Adipocyte (in vitro differentiated cells): ENCODE data around the gene STEAP3.

Experiments
- DNase-seq: peaks from one replicate; pipeline ENCODE4 v3.0.0-alpha.2; 2015; ENCODE audit warnings: low read depth
- H3K27me3 ChIP-seq: replicated peaks from 2 replicates; pipeline ENCODE4 v1.7.0; 2013; ENCODE audit warnings: mild to moderate bottlenecking, low read length, moderate library complexity; ENCODE audit not compliant: control insufficient read depth, insufficient read depth
- H3K36me3 ChIP-seq: 2 replicates; pipeline ENCODE4 v1.7.0; 2013; ENCODE audit warnings: low read length, mild to moderate bottlenecking, moderate library complexity; ENCODE audit not compliant: control insufficient read depth, insufficient read depth, severe bottlenecking
- H3K4me1 ChIP-seq: 2 replicates; pipeline ENCODE4 v1.7.0; 2013; ENCODE audit warnings: mild to moderate bottlenecking, low read length, moderate library complexity; ENCODE audit not compliant: control insufficient read depth, insufficient read depth
- H3K4me3 ChIP-seq: 2 replicates; pipeline ENCODE4 v1.7.0; 2013; ENCODE audit warnings: mild to moderate bottlenecking, low read length, moderate library complexity
- H3K9ac ChIP-seq: 2 replicates; pipeline ENCODE4 v1.7.0; 2013; ENCODE audit warnings: mild to moderate bottlenecking, low read length, moderate library complexity
- H3K9me3 ChIP-seq: 2 replicates; pipeline ENCODE4 v1.7.0; 2013; ENCODE audit warnings: mild to moderate bottlenecking, low read length, moderate library complexity; ENCODE audit not compliant: control insufficient read depth

Gene STEAP3

DNA sequence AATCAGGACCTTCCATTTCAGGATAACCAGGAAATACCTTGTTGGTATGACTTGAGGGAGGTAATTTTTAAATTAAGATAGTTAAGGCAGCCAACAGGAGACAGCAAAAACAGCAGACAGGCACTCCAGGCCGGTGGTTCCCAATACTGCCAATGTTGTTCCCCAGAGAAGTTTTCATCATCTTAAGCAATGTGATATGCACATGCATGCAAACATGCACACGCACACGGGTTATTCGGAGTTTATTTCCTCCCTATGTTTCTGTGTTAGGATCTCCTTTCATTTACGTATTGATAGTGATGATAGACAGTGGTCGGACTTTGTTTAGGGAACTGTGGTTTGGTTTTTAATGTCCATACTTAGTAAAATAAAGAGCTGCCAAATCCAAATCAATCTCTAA, 55.3 kb downstream of the STEAP3 start:
- Histone ChIP-seq H3K9ac (no peak overlapping the region), H3K36me3 (no peaks in the 10 kb centered on the region), H3K9me3 (no peaks in the 10 kb centered on the region), H3K27me3 (no peaks in the 10 kb centered on the region), H3K4me3 (no peak overlapping the region), H3K4me1 (peaks cover 21% of the 10 kb centered on the region)
- no peak for DNase-seq

DNA sequence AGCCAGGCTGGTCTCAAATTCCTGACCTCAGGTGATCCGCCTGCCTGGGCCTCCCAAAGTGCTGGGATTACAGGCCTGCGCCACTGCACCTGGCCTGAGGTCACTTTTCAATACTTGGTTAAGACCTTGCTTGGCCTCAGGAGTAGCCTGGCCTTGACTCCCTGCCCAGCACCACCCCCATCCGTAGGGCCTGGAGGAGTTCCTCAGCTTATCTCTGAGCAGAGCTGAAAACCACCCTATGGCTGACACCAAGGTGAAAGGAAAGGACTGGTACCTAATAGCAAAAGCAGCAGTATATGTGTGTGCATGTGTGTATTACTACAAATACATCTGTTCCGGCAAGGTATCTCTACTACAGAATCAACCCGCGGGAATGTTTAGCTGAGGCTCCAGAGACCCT, 56.0 kb downstream of the STEAP3 start:
- no peak for DNase-seq
- no peaks in the 10 kb centered on the region for H3K36me3 ChIP-seq

DNA sequence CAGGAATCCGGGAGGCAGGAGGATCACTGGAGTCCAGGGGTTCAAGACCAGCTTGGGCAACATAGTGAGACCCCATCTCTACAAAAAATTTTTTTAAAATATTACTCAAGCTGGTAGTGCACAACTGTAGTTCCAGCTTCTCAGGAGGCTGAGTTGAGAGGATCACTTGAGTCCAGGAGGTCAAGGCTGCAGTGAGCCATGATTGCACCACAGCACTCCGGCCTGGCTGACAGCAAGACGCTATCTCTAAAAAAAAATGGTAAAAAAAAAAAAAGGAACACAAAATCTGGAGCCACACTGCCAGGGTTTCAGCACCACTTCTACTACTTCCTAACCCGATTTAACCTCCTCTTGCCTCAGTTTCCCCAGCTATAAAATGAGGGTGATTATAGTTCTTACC, 57.0 kb downstream of the STEAP3 start:
- no peaks in the 10 kb centered on the region for H3K36me3 ChIP-seq
- no peaks in the 10 kb centered on the region for H3K27me3 ChIP-seq
- no peak for DNase-seq

More for the DNA sequence above, 56.0 kb downstream of the STEAP3 start:
- Histone ChIP-seq H3K4me3 (no peak overlapping the region), H3K9me3 (no peaks in the 10 kb centered on the region), H3K4me1 (peaks cover 29% of the 10 kb centered on the region), H3K9ac (no peak overlapping the region), H3K27me3 (no peaks in the 10 kb centered on the region)

DNA sequence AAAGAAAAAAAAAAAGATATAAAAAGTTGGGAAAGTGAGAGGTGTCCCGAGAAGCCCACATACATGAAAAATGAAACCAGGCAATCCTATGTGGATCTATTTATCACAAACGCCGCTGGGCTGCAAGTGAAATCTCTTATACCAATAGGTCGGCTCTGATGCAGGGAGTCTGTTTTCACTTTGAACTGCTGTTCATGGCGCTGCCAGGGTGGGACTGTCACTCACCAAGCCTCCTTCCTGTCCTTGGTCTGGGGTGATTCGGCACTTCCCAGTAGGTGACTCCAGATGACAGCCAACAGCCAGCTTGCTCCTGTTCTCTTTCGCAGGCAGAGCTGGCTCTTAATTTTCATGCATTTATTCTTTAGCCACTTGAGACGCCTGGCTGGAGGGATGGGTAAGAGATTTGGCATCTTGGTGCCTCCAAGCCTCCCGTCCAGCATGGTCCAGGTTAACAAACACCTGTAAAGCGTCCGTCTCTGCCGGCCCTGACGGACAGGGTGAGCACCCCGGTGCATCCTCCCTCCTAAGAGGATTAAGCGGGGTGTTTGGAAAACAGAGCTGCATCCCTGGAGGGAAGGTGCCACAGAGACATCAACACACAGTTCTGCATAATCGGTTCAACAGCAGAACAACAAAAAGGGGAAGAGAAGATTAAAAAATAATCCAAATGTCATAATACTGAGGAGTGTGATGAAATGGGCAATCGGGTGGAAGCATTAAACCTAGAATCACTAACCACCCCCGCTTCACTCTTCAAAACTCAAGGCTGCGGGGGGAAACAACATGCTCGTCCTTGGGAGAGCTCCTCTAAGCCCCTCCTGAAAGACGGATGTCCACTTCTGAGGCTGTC, 58.7 kb downstream of the STEAP3 start:
- DNase-seq = no peak
- no peaks in the 10 kb centered on the region for H3K27me3 ChIP-seq
- no peaks in the 10 kb centered on the region for H3K9me3 ChIP-seq
- H3K36me3 ChIP-seq = no peaks in the 10 kb centered on the region
- H3K4me3 ChIP-seq = no peak overlapping the region
- no peak overlapping the region for H3K9ac ChIP-seq
- peaks cover 30% of the 10 kb centered on the region for H3K4me1 ChIP-seq

More for the DNA sequence above, 57.0 kb downstream of the STEAP3 start:
- Histone ChIP-seq H3K9me3 (no peaks in the 10 kb centered on the region), H3K4me3 (no peak overlapping the region), H3K4me1 (peaks cover 30% of the 10 kb centered on the region), H3K9ac (no peak overlapping the region)

DNA sequence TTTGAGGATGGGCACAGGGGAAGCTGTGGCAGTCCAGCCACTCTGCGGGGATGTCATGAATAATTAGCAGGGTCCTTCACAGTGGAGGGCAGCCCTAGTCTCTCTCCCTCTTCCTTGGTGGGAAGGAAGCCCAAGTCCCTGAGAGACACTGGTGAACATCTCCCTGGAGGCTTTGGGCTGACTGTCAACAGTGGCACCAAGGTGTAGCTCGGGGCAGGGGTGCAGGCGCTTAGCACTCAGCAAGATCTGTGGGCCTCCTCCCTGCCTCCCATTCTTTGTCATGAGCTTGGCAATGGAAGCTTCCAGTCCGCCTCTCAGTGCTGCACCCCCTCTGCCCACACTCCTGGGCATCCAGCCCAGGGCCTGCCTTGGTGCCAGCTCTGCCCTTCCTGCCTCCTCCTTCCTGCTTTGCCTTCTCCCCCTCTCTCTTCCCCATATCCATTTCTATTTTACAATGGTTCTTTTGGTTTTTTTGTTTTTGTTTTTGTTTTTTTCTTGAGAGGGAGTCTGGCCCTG, 59.4 kb downstream of the STEAP3 start:
- no peak overlapping the region for H3K4me3 ChIP-seq

DNA sequence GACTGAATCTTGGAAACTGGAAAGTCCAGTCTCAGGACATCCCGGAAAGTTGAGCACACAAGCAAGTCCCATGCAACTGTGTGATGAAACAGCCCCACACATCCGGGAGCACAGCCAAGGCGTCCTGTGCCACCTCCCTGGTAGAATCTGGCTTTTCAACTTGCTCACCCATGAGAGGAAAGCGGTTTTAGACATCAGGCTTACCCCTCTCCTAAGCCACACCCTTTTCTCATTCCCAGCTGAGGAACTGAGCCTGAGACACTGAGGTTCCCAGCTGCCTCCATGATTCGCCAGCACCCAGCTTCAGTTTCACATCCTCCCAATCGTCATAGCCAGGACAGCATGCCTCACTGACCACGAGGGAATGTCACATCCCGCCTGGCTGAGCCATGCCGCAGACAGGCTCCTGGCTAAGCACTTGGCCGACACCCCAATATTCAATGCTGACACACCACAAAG, 60.3 kb downstream of the STEAP3 start:
- Histone ChIP-seq H3K9me3 (no peaks in the 10 kb centered on the region), H3K27me3 (no peaks in the 10 kb centered on the region), H3K9ac (no peak overlapping the region), H3K4me3 (peak overlapping the region; percentile 28), H3K4me1 (peaks cover 31% of the 10 kb centered on the region), H3K36me3 (no peaks in the 10 kb centered on the region)
- no peak for DNase-seq

More for the DNA sequence above, 59.4 kb downstream of the STEAP3 start:
- Histone ChIP-seq H3K9me3 (no peaks in the 10 kb centered on the region), H3K4me1 (peaks cover 30% of the 10 kb centered on the region), H3K36me3 (no peaks in the 10 kb centered on the region), H3K27me3 (no peaks in the 10 kb centered on the region), H3K9ac (no peak overlapping the region)
- no peak for DNase-seq

DNA sequence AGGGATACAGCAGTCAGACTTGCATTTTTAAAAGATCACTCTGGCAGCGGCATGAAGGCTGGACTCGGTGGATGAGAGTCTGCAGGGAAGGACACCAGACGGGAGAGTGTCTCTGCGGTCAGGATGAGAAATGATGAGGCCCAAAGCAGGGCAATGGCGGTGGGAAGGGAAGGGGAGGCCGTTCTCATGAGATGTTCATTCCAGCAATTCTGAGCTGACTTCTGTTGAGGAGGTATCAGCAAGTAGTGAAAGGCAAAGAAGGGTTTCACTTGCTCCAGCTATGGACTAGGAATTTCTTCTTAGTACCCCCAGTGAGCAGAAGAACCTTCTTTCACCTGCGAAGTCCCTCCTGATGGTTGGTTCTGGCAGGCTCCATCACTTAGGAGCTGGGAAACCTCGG, 63.0 kb downstream of the STEAP3 start:
- no peak for DNase-seq
- H3K4me3 ChIP-seq = no peak overlapping the region

DNA sequence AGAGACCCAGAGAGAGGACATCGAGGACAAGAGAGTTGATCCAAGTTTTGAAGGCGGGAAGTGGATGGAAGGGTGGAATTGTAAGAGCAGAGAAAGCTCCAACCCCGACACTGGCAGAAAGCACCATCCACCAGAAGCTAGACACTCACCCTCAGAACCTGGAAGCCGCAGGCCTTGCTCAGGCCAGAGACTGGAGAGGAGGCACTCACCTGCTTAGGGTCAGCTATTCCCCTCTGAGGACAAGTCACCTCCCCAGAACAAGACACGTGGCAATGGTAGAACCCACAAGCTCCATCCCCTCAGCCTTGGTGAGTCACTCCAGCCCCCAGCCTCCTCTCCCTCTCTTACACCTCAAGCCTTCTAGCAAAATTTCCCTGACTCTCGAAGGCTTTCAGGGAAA, 64.9 kb downstream of the STEAP3 start:
- Histone ChIP-seq H3K9me3 (no peaks in the 10 kb centered on the region), H3K36me3 (no peaks in the 10 kb centered on the region), H3K9ac (no peak overlapping the region), H3K4me1 (peaks cover 29% of the 10 kb centered on the region), H3K27me3 (no peaks in the 10 kb centered on the region), H3K4me3 (no peak overlapping the region)
- DNase-seq = no peak

More for the DNA sequence above, 63.0 kb downstream of the STEAP3 start:
- H3K9ac ChIP-seq = no peak overlapping the region
- H3K9me3 ChIP-seq = no peaks in the 10 kb centered on the region
- H3K36me3 ChIP-seq = no peaks in the 10 kb centered on the region
- peaks cover 43% of the 10 kb centered on the region for H3K4me1 ChIP-seq
- no peaks in the 10 kb centered on the region for H3K27me3 ChIP-seq

DNA sequence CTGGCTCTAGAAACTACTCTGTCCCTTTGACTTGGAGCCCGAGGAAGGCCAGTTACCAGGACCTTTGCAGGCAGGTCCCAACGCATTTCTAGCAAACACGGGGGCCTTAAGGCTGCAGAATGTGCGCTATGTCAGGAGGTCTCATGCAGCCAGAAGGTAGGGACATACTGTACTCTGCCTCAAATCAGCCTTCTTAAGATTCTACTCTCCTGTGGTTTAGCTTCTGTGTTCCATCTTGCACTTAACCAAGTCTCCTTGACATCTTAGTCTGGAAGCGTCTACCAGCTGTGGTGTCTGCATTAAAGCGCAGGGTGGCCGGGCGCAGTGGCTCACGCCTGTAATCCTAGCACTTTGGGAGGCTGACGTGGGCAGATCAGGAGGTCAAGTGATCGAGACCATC, 65.5 kb downstream of the STEAP3 start:
- no peak for DNase-seq
- Histone ChIP-seq H3K4me3 (no peak overlapping the region), H3K36me3 (no peaks in the 10 kb centered on the region), H3K4me1 (peaks cover 24% of the 10 kb centered on the region), H3K9ac (no peak overlapping the region), H3K9me3 (no peaks in the 10 kb centered on the region), H3K27me3 (no peaks in the 10 kb centered on the region)

DNA sequence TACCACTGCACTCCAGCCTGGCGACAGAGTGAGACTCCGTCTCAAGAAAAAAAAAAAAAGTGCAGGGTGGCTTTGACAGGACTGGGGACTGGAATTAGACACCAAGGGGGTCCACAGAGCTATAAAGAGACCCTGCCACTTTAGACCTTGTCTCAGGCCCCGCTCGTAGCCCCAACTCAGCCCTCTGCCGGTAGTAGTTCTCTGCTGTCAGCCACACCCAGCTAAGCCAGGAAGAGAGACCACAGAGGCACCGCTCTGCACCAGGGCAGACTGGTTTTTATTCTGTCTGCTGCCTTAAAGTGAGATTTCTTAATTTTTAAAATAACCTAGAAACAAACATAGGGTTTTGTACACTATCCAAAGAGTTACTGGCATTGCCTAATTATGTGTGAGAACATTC, 66.0 kb downstream of the STEAP3 start:
- H3K9ac ChIP-seq = no peak overlapping the region
- H3K4me1 ChIP-seq = peaks cover 18% of the 10 kb centered on the region
- no peak for DNase-seq
- H3K4me3 ChIP-seq = no peak overlapping the region
- H3K9me3 ChIP-seq = no peaks in the 10 kb centered on the region
- H3K27me3 ChIP-seq = no peaks in the 10 kb centered on the region
- no peaks in the 10 kb centered on the region for H3K36me3 ChIP-seq

DNA sequence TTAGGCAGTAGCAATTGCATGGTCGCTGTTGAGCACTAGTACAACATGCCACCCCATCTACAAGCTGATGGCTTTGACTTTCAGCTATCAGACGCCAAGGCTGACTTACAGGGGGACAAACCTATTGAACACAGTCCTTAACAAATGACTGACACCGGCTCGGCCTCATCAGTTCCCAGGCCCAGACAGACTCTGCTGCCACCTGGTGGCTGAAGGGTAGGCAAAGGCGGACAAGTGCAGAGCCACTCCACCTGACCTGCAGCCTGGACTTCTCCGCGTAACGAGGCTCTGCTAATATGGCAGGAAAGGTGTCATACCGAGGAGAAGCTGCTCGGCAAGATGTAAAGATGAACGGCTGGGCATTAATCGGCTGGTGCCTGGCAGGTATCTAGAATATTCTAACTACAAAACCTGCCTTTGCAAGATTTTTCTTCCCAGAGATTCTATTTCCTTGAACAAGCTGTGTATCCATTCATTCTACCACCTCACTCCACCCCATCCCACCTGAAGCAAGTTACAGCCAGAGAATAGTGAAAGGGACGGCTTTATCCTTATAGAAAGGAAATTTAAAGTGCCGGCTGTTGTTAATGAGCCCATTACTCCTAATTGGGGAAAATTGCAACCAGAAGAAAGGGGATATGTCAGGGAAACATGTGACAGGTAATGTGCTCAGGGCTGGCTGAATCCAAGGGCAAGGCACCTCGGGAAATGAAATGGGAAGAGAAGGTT, 67.4 kb downstream of the STEAP3 start:
- Histone ChIP-seq H3K9ac (no peak overlapping the region), H3K27me3 (no peaks in the 10 kb centered on the region), H3K4me1 (peaks cover 17% of the 10 kb centered on the region), H3K9me3 (no peaks in the 10 kb centered on the region), H3K36me3 (no peaks in the 10 kb centered on the region), H3K4me3 (no peak overlapping the region)
- DNase-seq = peak; percentile 15
